Vagina (tissue), 2 donors: ENCODE results near the gene ZBTB20.

Source experiments
- POLR2A ChIP-seq, 2 donors: fragments of 450-650 bp; IDR thresholded peaks; one replicate each; pipeline ENCODE4 v1.6.1; 2017; ENCODE audit warnings: antibody characterized with exemption in 2 of 2, mild to moderate bottlenecking in 2 of 2, moderate library complexity in 2 of 2
- POLR2AphosphoS5 ChIP-seq, 2 donors: sonication (generic); formaldehyde crosslinking; IDR thresholded peaks; one replicate each; pipeline ENCODE4 v1.9.0; 2017; ENCODE audit warnings: antibody characterized with exemption in 2 of 2, mild to moderate bottlenecking in 2 of 2, low read depth in 1 of 2; ENCODE audit not compliant: insufficient read depth in 1 of 2
- TF ChIP-seq, protein P1 (sequence below), 3 experiments: fragments of 450-650 bp in 2 of 3; fragments of 200-600 bp in 1 of 3; sonication (generic) in 1 of 3; IDR thresholded peaks; one replicate each; pipeline ENCODE4 v1.5.1; 2017 to 2019; ENCODE audit warnings: antibody characterized with exemption in 3 of 3, mild to moderate bottlenecking in 2 of 3, moderate library complexity in 2 of 3

GRCh38 chr3:115081444-115081843, 65.6 kb downstream of the ZBTB20 start:
- TF ChIP-seq, protein P1, sequence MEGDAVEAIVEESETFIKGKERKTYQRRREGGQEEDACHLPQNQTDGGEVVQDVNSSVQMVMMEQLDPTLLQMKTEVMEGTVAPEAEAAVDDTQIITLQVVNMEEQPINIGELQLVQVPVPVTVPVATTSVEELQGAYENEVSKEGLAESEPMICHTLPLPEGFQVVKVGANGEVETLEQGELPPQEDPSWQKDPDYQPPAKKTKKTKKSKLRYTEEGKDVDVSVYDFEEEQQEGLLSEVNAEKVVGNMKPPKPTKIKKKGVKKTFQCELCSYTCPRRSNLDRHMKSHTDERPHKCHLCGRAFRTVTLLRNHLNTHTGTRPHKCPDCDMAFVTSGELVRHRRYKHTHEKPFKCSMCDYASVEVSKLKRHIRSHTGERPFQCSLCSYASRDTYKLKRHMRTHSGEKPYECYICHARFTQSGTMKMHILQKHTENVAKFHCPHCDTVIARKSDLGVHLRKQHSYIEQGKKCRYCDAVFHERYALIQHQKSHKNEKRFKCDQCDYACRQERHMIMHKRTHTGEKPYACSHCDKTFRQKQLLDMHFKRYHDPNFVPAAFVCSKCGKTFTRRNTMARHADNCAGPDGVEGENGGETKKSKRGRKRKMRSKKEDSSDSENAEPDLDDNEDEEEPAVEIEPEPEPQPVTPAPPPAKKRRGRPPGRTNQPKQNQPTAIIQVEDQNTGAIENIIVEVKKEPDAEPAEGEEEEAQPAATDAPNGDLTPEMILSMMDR (IDR thresholded peaks at IDR 0.05): no peak
- no peak for TF ChIP-seq POLR2A (IDR thresholded peaks at IDR 0.05)
- TF ChIP-seq POLR2AphosphoS5 (IDR thresholded peaks at IDR 0.05; ENCODE audit: insufficient read depth in 1 of 2, low read depth in 1 of 2): no peak
